ENCODE measurements around the gene PCBP4. TPM values are rescaled to one million over a fixed set of nuclear protein-coding genes. Genes with fewer than 3 reads are reported as not detected.
A peak's percentile ranks its signal among the peaks of the same experiment; 100 is the strongest.

The PCBP4 gene
- 47.5 and 50.8 TPM in 2 replicates for total RNA-seq
- long read RNA-seq, partial matches to known transcripts, result 1 of 5 reads
- long read RNA-seq, other reads (novel, unspliced or antisense), result 4 of 5 reads

GRCh38 chr3:51967384-51968169, at the start of gene PCBP4:
Gene PCBP4 (minus strand): TSS chr3:51967454. CDS start chr3:51961240, 6,214 bp downstream.
- TF ChIP-seq CTCF (IDR thresholded peaks at IDR 0.05), result no peak
- no peaks in the 10 kb centered on the region for H3K36me3 Mint-ChIP-seq (ENCODE audit: unreplicated experiment)
- H3K27me3 Mint-ChIP-seq (ENCODE audit: unreplicated experiment), result no peaks in the 10 kb centered on the region
- DNase-seq (ENCODE audit: extremely low spot score, unreplicated experiment), result no peak
- H3K4me3 Mint-ChIP-seq (ENCODE audit: unreplicated experiment), result peak within 1 kb of the TSS; percentile 86
- H3K9me3 Mint-ChIP-seq (ENCODE audit: unreplicated experiment), result no peaks in the 10 kb centered on the region
- peak within 1 kb of the TSS; percentile 63 for H3K27ac Mint-ChIP-seq (ENCODE audit: unreplicated experiment)
- H3K4me1 Mint-ChIP-seq (ENCODE audit: unreplicated experiment), result peaks cover 30% of the 10 kb centered on the region

- no peak overlapping the region for H3K4me3 Mint-ChIP-seq (ENCODE audit: unreplicated experiment)
- DNase-seq (ENCODE audit: extremely low spot score, unreplicated experiment), result no peak
- H3K36me3 Mint-ChIP-seq (ENCODE audit: unreplicated experiment), result no peaks in the 10 kb centered on the region
- no peaks in the 10 kb centered on the region for H3K27me3 Mint-ChIP-seq (ENCODE audit: unreplicated experiment)
- no peak for TF ChIP-seq CTCF (IDR thresholded peaks at IDR 0.05)
- H3K27ac Mint-ChIP-seq (ENCODE audit: unreplicated experiment), result no peak overlapping the region
- no peaks in the 10 kb centered on the region for H3K9me3 Mint-ChIP-seq (ENCODE audit: unreplicated experiment)
- H3K4me1 Mint-ChIP-seq (ENCODE audit: unreplicated experiment), result peaks cover 6% of the 10 kb centered on the region
These were observed 48.4 kb upstream of the PCBP4 start for GRCh38 chr3:52015438-52016228.

GRCh38 chr3:52014613-52015012, 47.4 kb upstream of the PCBP4 start:
- peak; percentile 44 for TF ChIP-seq CTCF (IDR thresholded peaks at IDR 0.05)
- Mint-ChIP-seq H3K4me3 (ENCODE audit: unreplicated experiment) (no peak overlapping the region), H3K9me3 (ENCODE audit: unreplicated experiment) (no peaks in the 10 kb centered on the region), H3K36me3 (ENCODE audit: unreplicated experiment) (no peaks in the 10 kb centered on the region), H3K27me3 (ENCODE audit: unreplicated experiment) (no peaks in the 10 kb centered on the region), H3K27ac (ENCODE audit: unreplicated experiment) (no peak overlapping the region), H3K4me1 (ENCODE audit: unreplicated experiment) (peaks cover 4% of the 10 kb centered on the region)
- no peak for DNase-seq (ENCODE audit: extremely low spot score, unreplicated experiment)

GRCh38 chr3:52013802-52014598, 46.7 kb upstream of the PCBP4 start:
- Mint-ChIP-seq H3K4me1 (ENCODE audit: unreplicated experiment) (no peaks in the 10 kb centered on the region), H3K9me3 (ENCODE audit: unreplicated experiment) (no peaks in the 10 kb centered on the region), H3K27ac (ENCODE audit: unreplicated experiment) (no peak overlapping the region), H3K4me3 (ENCODE audit: unreplicated experiment) (no peak overlapping the region), H3K27me3 (ENCODE audit: unreplicated experiment) (no peaks in the 10 kb centered on the region), H3K36me3 (ENCODE audit: unreplicated experiment) (no peaks in the 10 kb centered on the region)
- no peak for DNase-seq (ENCODE audit: extremely low spot score, unreplicated experiment)
- no peak for TF ChIP-seq CTCF (IDR thresholded peaks at IDR 0.05)
